T follicular helper cell (primary cell): ENCODE data around the gene MYOZ2.

Experiments used
- DNase-seq: peaks from one replicate; pipeline ENCODE4 v3.0.0-alpha.2; 2020; ENCODE audit warnings: low read depth

Gene MYOZ2

GRCh38 chr4:119197772-119198212 is 62.2 kb downstream of the MYOZ2 start:
- no peak for DNase-seq

- no peak for DNase-seq
These were observed 69.3 kb downstream of the MYOZ2 start for GRCh38 chr4:119204916-119205315.

- DNase-seq, result no peak
These were observed 70.1 kb downstream of the MYOZ2 start for GRCh38 chr4:119205690-119206089.

- DNase-seq, result no peak
These were observed 70.5 kb downstream of the MYOZ2 start for GRCh38 chr4:119206178-119206577.

GRCh38 chr4:119207051-119207450 is 71.4 kb downstream of the MYOZ2 start:
- DNase-seq, result no peak

- no peak for DNase-seq
These were observed 73.4 kb downstream of the MYOZ2 start for GRCh38 chr4:119209077-119209476.

GRCh38 chr4:119209586-119209985 is 74.0 kb downstream of the MYOZ2 start:
- DNase-seq, result no peak

- DNase-seq, result no peak
These were observed 75.1 kb downstream of the MYOZ2 start for GRCh38 chr4:119210775-119211174.

GRCh38 chr4:119211867-119212233 is 76.2 kb downstream of the MYOZ2 start:
- no peak for DNase-seq

- peak; percentile 97 for DNase-seq
These were observed 76.8 kb downstream of the MYOZ2 start, which contains the start of gene USP53 for GRCh38 chr4:119212234-119212963. TSS of gene USP53 (plus strand) at chr4:119212713. CDS start at chr4:119239760, 27,047 bp downstream.

GRCh38 chr4:119212964-119213606 is 77.5 kb downstream of the MYOZ2 start:
- peak; percentile 30 for DNase-seq

GRCh38 chr4:119218093-119218492 is 82.5 kb downstream of the MYOZ2 start:
- no peak for DNase-seq

- DNase-seq, result no peak
These were observed 85.8 kb downstream of the MYOZ2 start for GRCh38 chr4:119221412-119221811.

GRCh38 chr4:119227690-119228089 is 92.1 kb downstream of the MYOZ2 start:
- no peak for DNase-seq

- DNase-seq, result no peak
These were observed 92.8 kb downstream of the MYOZ2 start for GRCh38 chr4:119228406-119228805.

GRCh38 chr4:119229908-119230687 is 94.5 kb downstream of the MYOZ2 start:
- DNase-seq, result no peak

- no peak for DNase-seq
These were observed 95.9 kb downstream of the MYOZ2 start for GRCh38 chr4:119231491-119231890.

- no peak for DNase-seq
These were observed 96.7 kb downstream of the MYOZ2 start for GRCh38 chr4:119232286-119232685.

- no peak for DNase-seq
These were observed 97.6 kb downstream of the MYOZ2 start for GRCh38 chr4:119233191-119233590.

- DNase-seq, result no peak
These were observed 98.1 kb downstream of the MYOZ2 start for GRCh38 chr4:119233750-119234149.

GRCh38 chr4:119237201-119237600 is 101.6 kb downstream of the MYOZ2 start:
- no peak for DNase-seq
